K562 (cell line): Measurements from ENCODE around the gene FKBP7. TPM values are rescaled to one million over a fixed set of nuclear protein-coding genes. Genes with fewer than 3 reads are reported as not detected.

Experiments
- ARID2 ChIP-seq: fragments of 450-650 bp; IDR thresholded peaks from 2 replicates; pipeline ENCODE4 v1.6.1; 2017; ENCODE audit warnings: antibody characterized with exemption, mild to moderate bottlenecking
- ARID4B ChIP-seq: sonication (generic); formaldehyde crosslinking; IDR thresholded peaks from 2 replicates; pipeline ENCODE4 v1.8.0; 2022; ENCODE audit warnings: mild to moderate bottlenecking, missing genetic modification reagents
- E2F5 ChIP-seq: sonication (generic); formaldehyde crosslinking; IDR thresholded peaks from 2 replicates; pipeline ENCODE4 v1.8.0; 2022; ENCODE audit warnings: mild to moderate bottlenecking, missing genetic modification reagents
- E2F6 ChIP-seq, 2 experiments: IDR thresholded peaks; 2 replicates each; pipeline ENCODE4 v1.6.1; 2011; ENCODE audit warnings: borderline replicate concordance in 1 of 2, control low read depth in 1 of 2, low read depth in 1 of 2, low read length in 1 of 2, mild to moderate bottlenecking in 1 of 2, mixed read lengths in 1 of 2, moderate library complexity in 1 of 2; ENCODE audit not compliant: insufficient read depth in 1 of 2, insufficient read length in 1 of 2, poor library complexity in 1 of 2, severe bottlenecking in 1 of 2; ENCODE audit errors: extremely low read depth in 1 of 2
- FOXK1 ChIP-seq: sonication (generic); formaldehyde crosslinking; IDR thresholded peaks from 2 replicates; pipeline ENCODE4 v1.8.0; 2022; ENCODE audit warnings: missing genetic modification reagents, mild to moderate bottlenecking, borderline replicate concordance
- FOXK2 ChIP-seq, 2 experiments: fragments of 450-650 bp; IDR thresholded peaks in 1 of 2; conservative IDR thresholded peaks in 1 of 2; 2 replicates each; pipeline ENCODE4 v1.6.1; 2016; ENCODE audit warnings: low read depth in 2 of 2, mild to moderate bottlenecking in 1 of 2
- HBP1 ChIP-seq: fragments of 450-650 bp; formaldehyde crosslinking; IDR thresholded peaks from 2 replicates; pipeline ENCODE4 v1.4.0; 2022; ENCODE audit warnings: missing genetic modification characterization
- HCFC1 ChIP-seq: IDR thresholded peaks from 2 replicates; pipeline ENCODE4 v1.6.1; 2012; ENCODE audit warnings: low read depth, low read length, improper control_type of control experiment
- ILK ChIP-seq: fragments of 450-650 bp; IDR thresholded peaks from 2 replicates; pipeline ENCODE4 v1.6.1; 2016; ENCODE audit warnings: missing genetic modification characterization, low read depth, mild to moderate bottlenecking, missing compliant biosample characterization, moderate library complexity, borderline replicate concordance
- KDM5B ChIP-seq: fragments of 200-600 bp; sonication (generic); IDR thresholded peaks from 2 replicates; pipeline ENCODE4 v1.6.1; 2012; ENCODE audit warnings: low read depth, mild to moderate bottlenecking, moderate library complexity, low read length, control low read depth, inconsistent platforms; ENCODE audit not compliant: insufficient replicate concordance
- NCOA2 ChIP-seq, 2 experiments: fragments of 450-650 bp; IDR thresholded peaks; 2 replicates each; pipeline ENCODE4 v1.6.1; 2018; ENCODE audit warnings: mild to moderate bottlenecking in 2 of 2, moderate library complexity in 1 of 2; ENCODE audit not compliant: partially characterized antibody in 2 of 2
- SMARCA5 ChIP-seq: fragments of 450-650 bp; IDR thresholded peaks from 2 replicates; pipeline ENCODE4 v1.6.1; 2016
- TBL1XR1 ChIP-seq, 2 experiments: IDR thresholded peaks; 2 replicates each; pipeline ENCODE4 v1.6.1; 2012; ENCODE audit warnings: improper control_type of control experiment in 2 of 2, low read length in 2 of 2, mild to moderate bottlenecking in 1 of 2
- ZBTB2 ChIP-seq: fragments of 450-650 bp; IDR thresholded peaks from 2 replicates; pipeline ENCODE4 v1.6.1; 2016; ENCODE audit warnings: antibody characterized with exemption
- ZFX ChIP-seq: sonication (generic); formaldehyde crosslinking; IDR thresholded peaks from 2 replicates; pipeline ENCODE4 v1.8.0; 2022; ENCODE audit warnings: mild to moderate bottlenecking, missing genetic modification reagents, moderate library complexity
- ZNF224 ChIP-seq: sonication (generic); formaldehyde crosslinking; IDR thresholded peaks from 2 replicates; pipeline ENCODE4 v1.8.0; 2022; ENCODE audit warnings: mild to moderate bottlenecking, missing genetic modification reagents
- polyA plus RNA-seq, 8 experiments: library from polyadenylated mRNA; depleted of rRNA in 4 of 8; stranded (reverse) in 5 of 8; unstranded in 3 of 8; fragments of >200 nt; fragmentation: Nextera tagmentation in 2 of 8; fragmentation: Illumina TruSeq in 1 of 8; extraction: Ambion mirVana in 2 of 8; extraction: Trizol in 1 of 8; gene quantifications; 2 replicates each; pipeline versions ENCODE4 v1.2.1 to v1.2.3, GENCODE V29; 2011 to 2014; ENCODE audit warnings: inconsistent platforms in 1 of 8, missing spikeins in 1 of 8
- total RNA-seq, 7 experiments: library from RNA; depleted of rRNA in 6 of 7; stranded (reverse); fragments of >200 nt in 6 of 7; fragmentation: Illumina TruSeq in 2 of 7; extraction: Trizol in 2 of 7; gene quantifications; 2 replicates each; pipeline versions ENCODE4 v1.2.1 to v1.2.3, GENCODE V29; 2011 to 2021; ENCODE audit warnings: low replicate concordance in 1 of 7

The FKBP7 gene
- total and polyA plus RNA-seq, 9 of the 15 experiments (the other 6 are each of a cell fraction or from before 2014, with no cell fraction given) = 6.1 to 23.2 (median 19.0) TPM

- no peak for TF ChIP-seq E2F5 (CRISPR knock-in tag)
- TF ChIP-seq HBP1 (CRISPR knock-in tag) = peak; percentile 44; the same call in 1 of the 2 replicates
- TF ChIP-seq E2F6 (IDR thresholded peaks at IDR 0.05; ENCODE audit: borderline replicate concordance in 1 of 2, extremely low read depth in 1 of 2, insufficient read depth in 1 of 2, insufficient read length in 1 of 2, low read depth in 1 of 2, low read length in 1 of 2, poor library complexity in 1 of 2, severe bottlenecking in 1 of 2) = peak; percentile 88 to 95
- peak; percentile 49 to 67; a peak in 3 of 4 replicates for TF ChIP-seq FOXK2 (conservative IDR thresholded peaks at IDR 0.05 in 1 of 2, IDR thresholded peaks at IDR 0.05 in 1 of 2; ENCODE audit: low read depth in 2 of 2)
- TF ChIP-seq NCOA2 (IDR thresholded peaks at IDR 0.05; ENCODE audit: partially characterized antibody in 2 of 2) = no peak
- TF ChIP-seq ZFX (CRISPR knock-in tag) = peak; percentile 92
- 0 out of 2 replicates have a peak, but pooled peaks have one; percentile 8 for TF ChIP-seq ARID2
- no peak for TF ChIP-seq ZNF224
- TF ChIP-seq HCFC1 = peak; percentile 42; the same call in 1 of the 2 replicates
- TF ChIP-seq ILK (tag) = no peak
- 0 out of 2 replicates have a peak, but pooled peaks have one; percentile 27 for TF ChIP-seq ZBTB2
- peak in 1 of 2 experiments; percentile 63; a peak in 2 of 4 replicates for TF ChIP-seq TBL1XR1 (IDR thresholded peaks at IDR 0.05; ENCODE audit: low read length in 2 of 2)
- TF ChIP-seq SMARCA5 = 0 out of 2 replicates have a peak, but pooled peaks have one; percentile 27
- 0 out of 2 replicates have a peak, but pooled peaks have one; percentile 69 for TF ChIP-seq FOXK1 (CRISPR knock-in tag)
- peak; percentile 54 for TF ChIP-seq KDM5B
- TF ChIP-seq ARID4B (CRISPR knock-in tag) = peak; percentile 76
Observed at GRCh38 chr2:178478439-178479274, at the start of gene FKBP7 (continued).
